T-helper 22 cell (primary cell): ENCODE results near the gene POLR1E.

Experiments
- DNase-seq: peaks from one replicate; pipeline ENCODE4 v3.0.0-alpha.2; 2020; ENCODE audit warnings: low read depth

Gene POLR1E

DNA sequence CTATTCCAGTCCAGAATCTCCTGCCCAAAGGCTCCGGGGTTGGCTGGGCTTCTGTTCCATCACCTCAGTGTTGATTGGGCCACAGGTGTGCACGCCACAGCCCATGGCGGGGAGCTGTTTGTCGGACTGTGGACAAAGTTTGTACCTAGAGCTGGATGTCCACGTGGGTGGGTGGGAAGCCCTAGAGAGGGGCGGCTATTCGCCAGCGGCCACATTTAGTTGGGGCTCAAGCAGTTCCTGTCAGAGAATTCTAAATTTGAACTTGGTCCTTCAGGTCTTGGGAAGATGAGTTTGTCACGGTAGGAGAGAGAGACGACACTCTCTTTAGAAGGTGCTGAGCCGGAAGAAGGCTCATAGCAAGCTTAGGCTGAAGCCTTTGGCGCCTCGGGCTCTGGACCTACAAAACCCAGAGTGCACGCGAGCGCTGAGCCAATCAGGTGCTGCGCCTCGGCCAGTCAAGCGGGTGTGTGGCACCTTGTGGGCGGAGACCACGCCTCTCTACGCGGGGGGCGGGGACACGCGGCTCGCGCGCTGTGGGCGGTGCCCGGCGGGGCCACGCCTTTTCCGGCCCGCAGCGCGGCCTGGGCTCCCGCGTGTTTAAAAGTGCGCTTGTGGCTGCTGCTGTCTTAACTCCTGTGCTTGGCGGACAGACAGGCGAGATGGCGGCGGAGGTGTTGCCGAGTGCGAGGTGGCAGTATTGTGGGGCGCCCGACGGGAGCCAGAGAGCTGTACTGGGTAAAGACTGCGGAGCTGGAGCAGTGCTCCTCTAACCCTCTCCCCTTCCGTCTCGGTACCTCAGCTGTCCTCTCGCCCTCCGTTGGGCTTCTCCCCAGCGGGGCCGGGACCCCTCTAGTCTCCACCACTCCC lies at the start of gene POLR1E:
Gene POLR1E (plus strand): TSS at position 560 of the 867 bp plus-strand sequence. CDS start 100 bp downstream, at position 660.
- DNase-seq: peak; percentile 92

- DNase-seq: no peak
These were observed 49.2 kb upstream of the POLR1E start for GRCh38 chr9:37436540-37436939.

- no peak for DNase-seq
These were observed 48.7 kb upstream of the POLR1E start for GRCh38 chr9:37437010-37437409.

GRCh38 chr9:37437621-37438020 lies 48.1 kb upstream of the POLR1E start:
- no peak for DNase-seq

- DNase-seq: no peak
These were observed 47.4 kb upstream of the POLR1E start for GRCh38 chr9:37438359-37438758.

DNA sequence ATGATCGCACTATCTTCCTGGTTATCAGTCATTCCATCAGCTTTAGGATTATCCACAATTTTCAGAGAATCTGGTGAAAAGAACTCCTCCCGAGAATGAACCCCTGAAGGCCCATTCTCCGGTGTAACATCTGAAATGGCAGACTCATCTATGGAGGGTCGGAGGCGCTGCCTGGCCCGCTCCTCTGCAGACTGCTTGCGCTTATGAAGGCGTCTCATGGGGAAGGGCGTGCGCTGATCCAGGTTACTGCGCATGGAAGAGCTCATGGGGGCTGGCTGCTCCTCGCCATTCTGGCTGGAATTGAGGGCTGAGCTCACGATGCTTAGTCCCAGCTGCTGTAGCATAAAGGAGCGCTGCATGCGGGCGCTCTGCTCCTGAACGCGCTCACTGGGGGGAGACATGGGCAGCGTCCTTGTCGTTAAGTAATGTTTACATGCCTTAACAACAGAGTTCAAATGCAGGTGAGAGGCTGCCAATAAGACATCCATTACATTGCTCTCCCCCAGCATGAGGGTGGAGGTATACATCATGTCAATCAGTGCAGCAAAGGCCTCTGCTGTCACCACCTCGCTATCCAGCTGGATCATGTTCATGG lies 43.9 kb upstream of the POLR1E start:
- no peak for DNase-seq

DNA sequence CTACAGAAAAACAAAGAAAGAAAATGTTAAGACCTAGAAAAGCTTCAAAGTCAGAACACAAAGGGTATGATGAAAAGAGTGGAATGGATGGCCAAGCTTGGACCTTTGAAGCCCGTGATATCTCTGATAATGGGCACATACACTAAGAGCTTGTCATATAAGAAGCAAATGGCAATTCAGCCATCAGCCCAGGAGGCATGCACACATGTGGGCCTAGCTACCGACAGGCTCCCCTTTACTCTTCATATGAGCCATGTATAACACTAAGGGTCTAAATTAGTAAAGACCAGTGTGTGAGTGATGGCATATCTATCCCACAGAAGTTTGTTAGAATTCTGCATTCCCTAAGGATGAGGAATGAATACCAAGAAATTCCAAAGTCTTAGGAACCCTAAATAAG lies 43.2 kb upstream of the POLR1E start:
- no peak for DNase-seq

DNA sequence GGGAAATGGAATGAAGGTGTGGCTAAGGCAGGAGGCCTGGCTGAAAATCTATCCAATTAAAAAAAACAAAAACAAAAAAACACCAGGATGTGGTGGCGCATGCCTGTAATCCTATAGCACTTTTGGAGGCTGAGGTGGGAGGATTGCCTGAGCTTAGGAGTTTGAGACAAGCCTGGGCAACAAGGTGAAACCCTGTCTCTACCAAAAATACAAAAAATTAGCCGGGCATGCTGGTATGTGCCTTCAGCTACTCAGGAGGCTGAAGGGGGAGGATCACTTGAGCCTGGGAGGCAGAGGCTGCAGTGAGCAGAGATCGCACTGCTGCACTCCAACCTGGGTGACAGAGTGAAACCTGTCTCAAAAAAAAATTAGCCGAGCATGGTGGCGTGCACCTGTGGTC lies 42.2 kb upstream of the POLR1E start:
- DNase-seq: no peak

DNA sequence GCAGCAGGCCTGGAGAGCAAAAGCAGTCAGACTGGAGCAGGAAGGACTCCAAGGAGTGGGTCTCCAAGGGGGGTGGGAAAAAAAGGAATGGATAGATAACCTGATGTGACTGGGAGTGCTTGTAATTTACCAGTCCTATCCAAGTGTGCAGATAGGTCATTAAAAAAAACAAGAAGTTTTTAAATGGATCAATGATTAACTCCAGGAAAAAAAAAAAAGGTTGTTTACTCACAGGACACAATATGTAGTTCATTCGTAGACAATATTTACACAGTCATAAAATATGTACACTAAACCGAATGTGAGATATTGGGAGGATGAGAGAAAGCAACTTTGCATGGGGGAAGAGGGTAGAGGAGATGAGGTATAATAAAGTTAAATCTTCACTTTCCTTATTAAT lies 40.9 kb upstream of the POLR1E start:
- no peak for DNase-seq

DNA sequence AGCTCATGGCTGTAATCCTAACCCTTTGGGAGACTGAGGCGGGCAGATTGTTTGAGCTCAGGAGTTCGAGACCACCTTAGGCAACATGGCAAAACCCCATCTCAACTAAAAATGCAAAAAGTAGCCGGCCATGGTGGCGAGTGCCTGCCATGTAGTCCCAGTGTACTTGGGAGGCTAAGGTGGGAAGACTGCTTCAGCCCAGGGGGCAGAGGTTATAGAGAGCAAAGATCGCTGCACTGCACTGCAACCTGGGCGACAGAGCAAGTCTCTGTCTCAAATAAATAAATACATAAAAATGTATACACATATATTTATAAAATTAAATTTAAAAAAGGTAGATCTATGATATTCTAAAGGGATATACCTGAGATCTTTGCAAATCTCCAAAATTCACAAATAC lies 39.9 kb upstream of the POLR1E start:
- no peak for DNase-seq

- no peak for DNase-seq
These were observed 39.3 kb upstream of the POLR1E start for GRCh38 chr9:37446401-37446800.

- no peak for DNase-seq
These were observed 38.6 kb upstream of the POLR1E start for GRCh38 chr9:37447111-37447510.

- DNase-seq: no peak
These were observed 35.7 kb upstream of the POLR1E start for GRCh38 chr9:37449862-37450632.

DNA sequence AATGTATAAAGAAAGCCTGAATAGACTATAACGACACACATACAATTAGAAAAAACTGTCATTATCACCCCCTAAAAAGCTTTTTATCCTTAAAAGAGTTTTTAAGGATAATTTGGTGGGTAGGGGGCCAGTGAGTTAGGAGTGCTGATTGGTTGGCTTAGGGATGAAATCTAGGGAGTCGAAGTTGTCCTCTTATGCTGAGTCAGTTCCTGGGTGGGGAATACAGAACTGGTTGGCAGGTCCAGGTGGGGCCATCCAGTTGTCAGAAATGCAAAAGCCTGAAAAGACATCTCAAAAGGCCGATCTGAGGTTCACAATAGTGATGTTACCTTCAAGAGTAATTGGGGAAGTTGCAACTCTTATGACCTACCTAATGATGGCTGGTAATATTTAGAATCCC lies 34.1 kb upstream of the POLR1E start:
- DNase-seq: no peak

- no peak for DNase-seq
These were observed 33.1 kb upstream of the POLR1E start for GRCh38 chr9:37452611-37453010.

DNA sequence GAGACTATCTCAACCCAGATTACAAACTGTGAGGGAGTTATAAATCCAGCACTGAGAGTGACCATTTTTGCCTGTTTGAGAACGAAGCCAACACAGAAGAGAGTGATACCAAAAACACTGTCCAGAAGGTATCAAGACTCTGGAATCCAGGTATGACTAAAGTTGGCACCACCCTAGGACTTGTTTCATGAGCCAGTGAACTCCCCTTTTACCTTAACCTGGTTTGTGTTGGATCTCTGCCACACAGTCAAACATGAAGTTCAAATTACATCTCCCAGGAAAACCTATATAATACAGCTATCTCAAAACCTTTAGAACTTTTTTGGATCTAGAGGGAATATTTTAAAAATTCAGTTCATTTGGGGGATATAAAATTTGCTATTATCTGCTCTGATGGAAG lies 31.9 kb upstream of the POLR1E start:
- no peak for DNase-seq

DNA sequence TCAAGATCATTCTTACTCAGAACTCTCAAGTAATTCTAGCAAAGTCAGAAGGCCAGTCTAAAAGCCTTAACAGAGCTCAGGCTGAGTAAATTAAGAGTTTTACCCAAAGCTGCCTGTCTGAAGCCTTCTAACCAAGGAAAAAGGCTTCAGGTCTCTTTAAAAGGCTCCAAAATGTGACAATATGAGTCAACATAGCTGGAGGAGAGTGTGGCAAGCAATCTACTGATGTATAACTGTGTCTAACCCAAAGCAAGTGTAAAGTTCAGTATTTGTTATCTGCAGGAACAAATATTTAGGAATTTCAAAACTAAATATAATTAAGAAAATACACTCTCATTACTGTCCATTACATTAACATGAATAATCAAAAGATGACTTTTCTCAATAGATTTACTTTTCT lies 31.5 kb upstream of the POLR1E start:
- no peak for DNase-seq

DNA sequence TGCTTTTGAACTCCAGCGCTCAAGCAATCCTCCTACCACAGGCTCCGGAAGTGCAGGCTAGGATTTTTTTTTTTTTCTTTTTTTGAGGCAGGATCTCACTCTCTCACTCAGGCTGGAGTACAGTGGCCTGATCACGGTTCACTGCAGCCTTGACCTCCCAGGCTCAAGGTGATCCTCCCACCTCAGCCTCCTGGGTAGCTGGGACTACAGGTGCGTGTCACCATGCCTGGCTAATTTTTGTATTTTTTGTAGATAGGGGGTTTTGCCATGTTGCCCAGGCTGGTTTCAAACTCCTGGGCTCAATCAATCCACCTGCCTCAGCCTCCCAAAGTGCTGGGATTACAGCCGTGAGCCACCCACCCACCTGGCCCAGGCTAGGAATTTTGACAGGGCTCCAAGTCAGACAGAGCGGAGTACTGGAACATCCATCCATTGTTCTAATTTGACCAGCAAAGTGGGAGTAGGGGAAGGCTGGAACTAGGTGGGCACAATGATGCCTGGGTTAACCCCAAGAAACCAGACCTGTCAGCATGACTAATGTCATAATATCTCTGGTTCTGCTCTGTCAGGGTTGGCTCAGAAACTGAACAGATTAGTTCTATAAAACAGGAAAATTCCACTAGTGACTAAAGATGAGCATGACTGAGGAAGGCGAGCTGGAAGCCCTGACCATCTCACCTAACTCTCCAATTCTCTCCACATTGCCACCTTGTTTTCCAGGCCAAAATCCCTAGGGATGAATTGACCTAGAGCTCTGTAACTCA lies 29.7 kb upstream of the POLR1E start:
- DNase-seq: no peak

DNA sequence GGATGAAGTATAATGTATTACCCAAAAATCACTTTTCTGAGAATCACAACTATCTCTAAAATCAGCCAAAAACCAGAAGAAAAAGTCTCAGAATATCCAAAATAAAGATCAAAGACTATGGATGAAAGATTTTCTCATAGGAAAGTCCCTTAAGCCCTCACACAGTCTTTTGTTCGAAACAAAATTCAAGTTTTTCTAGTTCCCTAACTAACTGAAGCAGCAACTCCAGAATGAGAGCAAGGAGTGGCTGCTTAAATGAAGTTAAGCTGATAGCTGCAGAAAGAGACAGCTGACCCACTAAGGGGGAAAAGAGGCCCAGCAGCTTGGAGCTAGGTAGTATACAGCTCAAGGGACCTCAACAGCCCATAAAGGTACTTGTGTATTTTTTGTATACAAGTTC lies 28.9 kb upstream of the POLR1E start:
- DNase-seq: no peak

- DNase-seq: no peak
These were observed 21.7 kb upstream of the POLR1E start for GRCh38 chr9:37464006-37464405.

GRCh38 chr9:37464426-37465248 lies 21.1 kb upstream of the POLR1E start:
- peak; percentile 84 for DNase-seq
